Measurements from ENCODE around the gene RIMS1. TPM values are rescaled to one million over a fixed set of nuclear protein-coding genes. Genes with fewer than 3 reads are reported as not detected.
"Not testable (repeated sequence)": the region's sequence is repeated elsewhere in the genome, so short reads cannot be mapped to it uniquely, and the experiment has no call there.

Gene RIMS1
- total RNA-seq, 4 donors from 2014 or later = 0.17 to 0.89 (median 0.44) TPM

GRCh38 chr6:72321788-72322187 lies 435.4 kb downstream of the RIMS1 start:
- intact Hi-C loops (cut with DNase I) = no loop called here
- H3K4me3 ChIP-seq (replicated peaks in 1 of 3) = no peak overlapping the region
- no peaks in the 10 kb centered on the region for H3K36me3 ChIP-seq
- TF ChIP-seq CTCF (IDR thresholded peaks at IDR 0.05) (no peak), POLR2A (IDR thresholded peaks at IDR 0.05) (no peak)
- H3K27ac ChIP-seq = no peak overlapping the region
- no peaks in the 10 kb centered on the region for H3K4me1 ChIP-seq
- no peaks in the 10 kb centered on the region for H3K27me3 ChIP-seq
- DNase-seq = no peak
- no peaks in the 10 kb centered on the region for H3K9me3 ChIP-seq

- no peak for DNase-seq
- 61 to 69% methylated on average over 2 of the region's 2 CpGs for WGBS, 2 donors
- no peak for TF ChIP-seq CTCF (IDR thresholded peaks at IDR 0.05)
- no peak for TF ChIP-seq POLR2A (IDR thresholded peaks at IDR 0.05)
- Histone ChIP-seq H3K9me3 (no peaks in the 10 kb centered on the region), H3K27me3 (no peaks in the 10 kb centered on the region), H3K36me3 (no peaks in the 10 kb centered on the region), H3K27ac (no peak overlapping the region), H3K4me1 (no peaks in the 10 kb centered on the region), H3K4me3 (replicated peaks in 1 of 3) (no peak overlapping the region)
- intact Hi-C loops (cut with DNase I) = no loop called here
Measured at GRCh38 chr6:72322771-72323170, 436.4 kb downstream of the RIMS1 start.

- no peaks in the 10 kb centered on the region for H3K36me3 ChIP-seq
- H3K9me3 ChIP-seq = no peaks in the 10 kb centered on the region
- DNase-seq = no peak
- no peak overlapping the region for H3K27ac ChIP-seq
- intact Hi-C loops (cut with DNase I) = no loop called here
- no peaks in the 10 kb centered on the region for H3K4me1 ChIP-seq
- TF ChIP-seq POLR2A (IDR thresholded peaks at IDR 0.05) (no peak), CTCF (IDR thresholded peaks at IDR 0.05) (no peak)
- H3K27me3 ChIP-seq = no peaks in the 10 kb centered on the region
- 89 to 92% methylated on average over 4 of the region's 4 CpGs for WGBS, 2 donors
- no peak overlapping the region for H3K4me3 ChIP-seq (replicated peaks in 1 of 3)
Measured at GRCh38 chr6:72324591-72324990, 438.2 kb downstream of the RIMS1 start.

GRCh38 chr6:72328775-72329174 lies 442.4 kb downstream of the RIMS1 start:
- Histone ChIP-seq H3K27ac (no peak overlapping the region), H3K4me1 (no peaks in the 10 kb centered on the region), H3K27me3 (no peaks in the 10 kb centered on the region), H3K36me3 (no peaks in the 10 kb centered on the region), H3K9me3 (no peaks in the 10 kb centered on the region), H3K4me3 (replicated peaks in 1 of 3) (no peak overlapping the region)
- no peak for DNase-seq
- WGBS, 2 donors = 76 to 88% methylated on average over 1 of the region's 1 CpG
- TF ChIP-seq POLR2A (IDR thresholded peaks at IDR 0.05) (no peak), CTCF (IDR thresholded peaks at IDR 0.05) (no peak)
- intact Hi-C loops (cut with DNase I) = no loop called here

GRCh38 chr6:72335203-72335602 lies 448.9 kb downstream of the RIMS1 start:
- H3K9me3 ChIP-seq; H3K4me1 ChIP-seq; H3K4me3 ChIP-seq (replicated peaks in 1 of 3); intact Hi-C loops (cut with DNase I); H3K36me3 ChIP-seq; H3K27me3 ChIP-seq; H3K27ac ChIP-seq; DNase-seq: not testable (repeated sequence)
- WGBS, 2 donors = 83 to 91% methylated on average over 2 of the region's 2 CpGs

- H3K27ac ChIP-seq = no peak overlapping the region
- no peaks in the 10 kb centered on the region for H3K27me3 ChIP-seq
- H3K9me3 ChIP-seq = no peaks in the 10 kb centered on the region
- intact Hi-C loops (cut with DNase I) = no loop called here
- no peaks in the 10 kb centered on the region for H3K36me3 ChIP-seq
- no peak for DNase-seq
- H3K4me1 ChIP-seq = no peaks in the 10 kb centered on the region
- 81 to 93% methylated on average over 1 of the region's 1 CpG for WGBS, 2 donors
- no peak overlapping the region for H3K4me3 ChIP-seq (replicated peaks in 1 of 3)
- TF ChIP-seq CTCF (IDR thresholded peaks at IDR 0.05) = no peak
- no peak for TF ChIP-seq POLR2A (IDR thresholded peaks at IDR 0.05)
Measured at GRCh38 chr6:72348926-72349325, 462.6 kb downstream of the RIMS1 start.
